ENCODE data around the gene TACC2.

- TF ChIP-seq CTCF (IDR thresholded peaks at IDR 0.05) = no peak
- no peak for TF ChIP-seq POLR2A (IDR thresholded peaks at IDR 0.05)
Measured at GRCh38 chr10:122130474-122131110, 141.6 kb downstream of the TACC2 start.
